ENCODE results near the gene PLA2G4E.

PLA2G4E gene

GRCh38 chr15:41996376-41996775 lies 24.5 kb downstream of the PLA2G4E start:
- Histone ChIP-seq H2AFZ (ENCODE audit: low read depth, low read length) (no peak overlapping the region), H4K8ac (ENCODE audit: low read length) (no peak overlapping the region), H3K4ac (ENCODE audit: low read depth in 1 of 2, low read length in 2 of 2) (no peak overlapping the region), H3K9me3 (ENCODE audit: control insufficient read depth, low read length) (no peaks in the 10 kb centered on the region), H2BK120ac (ENCODE audit: low read depth, low read length) (no peak overlapping the region), H4K91ac (ENCODE audit: low read length) (no peak overlapping the region), H2BK15ac (ENCODE audit: low read depth, poor library complexity, severe bottlenecking) (no peak overlapping the region), H3K4me1 (ENCODE audit: control insufficient read depth, insufficient read depth, low read depth, low read length) (no peaks in the 10 kb centered on the region), H3K4me2 (ENCODE audit: low read length, poor library complexity, severe bottlenecking) (no peak overlapping the region), H3K9ac (ENCODE audit: low read length) (no peak overlapping the region), H2BK5ac (ENCODE audit: low read depth, low read length, poor library complexity, severe bottlenecking) (no peak overlapping the region), H3K27ac (ENCODE audit: low read length, poor library complexity, severe bottlenecking) (no peak overlapping the region), H3K36me3 (ENCODE audit: control insufficient read depth in 1 of 2, insufficient read depth in 2 of 2, low read depth in 1 of 2, low read length in 2 of 2) (no peaks in the 10 kb centered on the region), H2AK5ac (ENCODE audit: low read length, severe bottlenecking) (no peak overlapping the region), H3K18ac (ENCODE audit: low read depth in 1 of 2, low read length in 2 of 2) (no peak overlapping the region), H3K79me1 (replicated peaks; ENCODE audit: low read length, poor library complexity, severe bottlenecking) (no peaks in the 10 kb centered on the region), H3K23ac (ENCODE audit: low read length in 2 of 2) (no peak overlapping the region), H2BK12ac (ENCODE audit: low read length in 2 of 2) (no peak overlapping the region), H3K4me3 (ENCODE audit: insufficient read depth in 1 of 2, low read depth in 1 of 2, low read length in 2 of 2) (no peak overlapping the region), H3K14ac (ENCODE audit: low read length in 2 of 2) (no peak overlapping the region), H3K27me3 (ENCODE audit: control insufficient read depth in 1 of 2, insufficient read depth in 1 of 2, low read length in 2 of 2) (peaks cover 23 to 49% of the 10 kb centered on the region in 2 experiments)
- DNase-seq = no peak
- 88% methylated on average over 10 of the region's 10 CpGs for WGBS

- Histone ChIP-seq H2BK120ac (ENCODE audit: low read depth, low read length) (no peak overlapping the region), H2BK5ac (ENCODE audit: low read depth, low read length, poor library complexity, severe bottlenecking) (no peak overlapping the region), H3K36me3 (ENCODE audit: control insufficient read depth in 1 of 2, insufficient read depth in 2 of 2, low read depth in 1 of 2, low read length in 2 of 2) (no peaks in the 10 kb centered on the region), H3K27me3 (ENCODE audit: control insufficient read depth in 1 of 2, insufficient read depth in 1 of 2, low read length in 2 of 2) (peaks cover 13 to 40% of the 10 kb centered on the region in 2 experiments), H4K91ac (ENCODE audit: low read length) (no peak overlapping the region), H3K27ac (ENCODE audit: low read length, poor library complexity, severe bottlenecking) (no peak overlapping the region), H3K4me2 (ENCODE audit: low read length, poor library complexity, severe bottlenecking) (no peak overlapping the region), H2BK15ac (ENCODE audit: low read depth, poor library complexity, severe bottlenecking) (no peak overlapping the region), H3K4me1 (ENCODE audit: control insufficient read depth, insufficient read depth, low read depth, low read length) (no peaks in the 10 kb centered on the region), H3K9ac (ENCODE audit: low read length) (no peak overlapping the region), H3K18ac (ENCODE audit: low read depth in 1 of 2, low read length in 2 of 2) (no peak overlapping the region), H3K4me3 (ENCODE audit: insufficient read depth in 1 of 2, low read depth in 1 of 2, low read length in 2 of 2) (no peak overlapping the region), H2AK5ac (ENCODE audit: low read length, severe bottlenecking) (no peak overlapping the region), H3K79me1 (replicated peaks; ENCODE audit: low read length, poor library complexity, severe bottlenecking) (no peaks in the 10 kb centered on the region), H3K23ac (ENCODE audit: low read length in 2 of 2) (no peak overlapping the region), H3K14ac (ENCODE audit: low read length in 2 of 2) (no peak overlapping the region), H4K8ac (ENCODE audit: low read length) (no peak overlapping the region), H2BK12ac (ENCODE audit: low read length in 2 of 2) (no peak overlapping the region), H3K4ac (ENCODE audit: low read depth in 1 of 2, low read length in 2 of 2) (no peak overlapping the region), H2AFZ (ENCODE audit: low read depth, low read length) (no peak overlapping the region), H3K9me3 (ENCODE audit: control insufficient read depth, low read length) (no peaks in the 10 kb centered on the region)
- DNase-seq = no peak
- WGBS = 93% methylated on average over 7 of the region's 7 CpGs
Observed at GRCh38 chr15:41995476-41995855, 25.4 kb downstream of the PLA2G4E start.

- Histone ChIP-seq H3K9ac (ENCODE audit: low read length) (no peak overlapping the region), H3K9me3 (ENCODE audit: control insufficient read depth, low read length) (no peaks in the 10 kb centered on the region), H2AK5ac (ENCODE audit: low read length, severe bottlenecking) (no peak overlapping the region), H3K79me1 (replicated peaks; ENCODE audit: low read length, poor library complexity, severe bottlenecking) (no peaks in the 10 kb centered on the region), H3K4me1 (ENCODE audit: control insufficient read depth, insufficient read depth, low read depth, low read length) (no peaks in the 10 kb centered on the region), H3K27me3 (ENCODE audit: control insufficient read depth in 1 of 2, insufficient read depth in 1 of 2, low read length in 2 of 2) (peaks cover 12 to 37% of the 10 kb centered on the region in 2 experiments), H3K27ac (ENCODE audit: low read length, poor library complexity, severe bottlenecking) (no peak overlapping the region), H2BK5ac (ENCODE audit: low read depth, low read length, poor library complexity, severe bottlenecking) (no peak overlapping the region), H4K8ac (ENCODE audit: low read length) (no peak overlapping the region), H3K14ac (ENCODE audit: low read length in 2 of 2) (no peak overlapping the region), H2BK15ac (ENCODE audit: low read depth, poor library complexity, severe bottlenecking) (no peak overlapping the region), H3K23ac (ENCODE audit: low read length in 2 of 2) (no peak overlapping the region), H3K18ac (ENCODE audit: low read depth in 1 of 2, low read length in 2 of 2) (no peak overlapping the region), H3K36me3 (ENCODE audit: control insufficient read depth in 1 of 2, insufficient read depth in 2 of 2, low read depth in 1 of 2, low read length in 2 of 2) (no peaks in the 10 kb centered on the region), H3K4ac (ENCODE audit: low read depth in 1 of 2, low read length in 2 of 2) (no peak overlapping the region), H2BK12ac (ENCODE audit: low read length in 2 of 2) (no peak overlapping the region), H2AFZ (ENCODE audit: low read depth, low read length) (no peak overlapping the region), H4K91ac (ENCODE audit: low read length) (no peak overlapping the region), H3K4me3 (ENCODE audit: insufficient read depth in 1 of 2, low read depth in 1 of 2, low read length in 2 of 2) (no peak overlapping the region), H2BK120ac (ENCODE audit: low read depth, low read length) (no peak overlapping the region), H3K4me2 (ENCODE audit: low read length, poor library complexity, severe bottlenecking) (no peak overlapping the region)
- no peak for DNase-seq
- WGBS = 83% methylated on average over 10 of the region's 10 CpGs
Observed at GRCh38 chr15:41994772-41995475, 25.9 kb downstream of the PLA2G4E start.

- H2BK12ac ChIP-seq (ENCODE audit: low read length in 2 of 2) = no peak overlapping the region
- H3K9me3 ChIP-seq (ENCODE audit: control insufficient read depth, low read length) = no peaks in the 10 kb centered on the region
- peaks cover 7 to 36% of the 10 kb centered on the region in 2 experiments for H3K27me3 ChIP-seq (ENCODE audit: control insufficient read depth in 1 of 2, insufficient read depth in 1 of 2, low read length in 2 of 2)
- no peaks in the 10 kb centered on the region for H3K79me1 ChIP-seq (replicated peaks; ENCODE audit: low read length, poor library complexity, severe bottlenecking)
- H3K36me3 ChIP-seq (ENCODE audit: control insufficient read depth in 1 of 2, insufficient read depth in 2 of 2, low read depth in 1 of 2, low read length in 2 of 2) = no peaks in the 10 kb centered on the region
- H3K14ac ChIP-seq (ENCODE audit: low read length in 2 of 2) = no peak overlapping the region
- DNase-seq = no peak
- no peak overlapping the region for H3K9ac ChIP-seq (ENCODE audit: low read length)
- no peak overlapping the region for H3K18ac ChIP-seq (ENCODE audit: low read depth in 1 of 2, low read length in 2 of 2)
- H2AK5ac ChIP-seq (ENCODE audit: low read length, severe bottlenecking) = no peak overlapping the region
- H4K8ac ChIP-seq (ENCODE audit: low read length) = no peak overlapping the region
- no peak overlapping the region for H4K91ac ChIP-seq (ENCODE audit: low read length)
- H3K4me3 ChIP-seq (ENCODE audit: insufficient read depth in 1 of 2, low read depth in 1 of 2, low read length in 2 of 2) = no peak overlapping the region
- H3K4ac ChIP-seq (ENCODE audit: low read depth in 1 of 2, low read length in 2 of 2) = no peak overlapping the region
- no peak overlapping the region for H3K23ac ChIP-seq (ENCODE audit: low read length in 2 of 2)
- H2BK120ac ChIP-seq (ENCODE audit: low read depth, low read length) = no peak overlapping the region
- no peak overlapping the region for H3K27ac ChIP-seq (ENCODE audit: low read length, poor library complexity, severe bottlenecking)
- 72% methylated on average over 4 of the region's 5 CpGs for WGBS
- no peak overlapping the region for H2BK5ac ChIP-seq (ENCODE audit: low read depth, low read length, poor library complexity, severe bottlenecking)
- no peak overlapping the region for H2BK15ac ChIP-seq (ENCODE audit: low read depth, poor library complexity, severe bottlenecking)
- H3K4me2 ChIP-seq (ENCODE audit: low read length, poor library complexity, severe bottlenecking) = no peak overlapping the region
- no peak overlapping the region for H2AFZ ChIP-seq (ENCODE audit: low read depth, low read length)
- H3K4me1 ChIP-seq (ENCODE audit: control insufficient read depth, insufficient read depth, low read depth, low read length) = no peaks in the 10 kb centered on the region
Observed at GRCh38 chr15:41994171-41994650, 26.6 kb downstream of the PLA2G4E start.

Measured in mesenchymal stem cell (in vitro differentiated cells and primary cell).